HL-60 (cell line): ENCODE data around the gene RTN4.

ENCODE experiments used
- SPI1 ChIP-seq: IDR thresholded peaks from 2 replicates; pipeline ENCODE4 v1.6.1; 2012; ENCODE audit warnings: low read depth, mild to moderate bottlenecking, borderline replicate concordance
- TF ChIP-seq, protein P1 (sequence below): IDR thresholded peaks from 2 replicates; pipeline ENCODE4 v1.6.1; 2012; ENCODE audit warnings: low read depth; ENCODE audit not compliant: insufficient replicate concordance

GRCh38 chr2:54997826-54998225, 52.4 kb downstream of the RTN4 start:
- TF ChIP-seq, protein P1, sequence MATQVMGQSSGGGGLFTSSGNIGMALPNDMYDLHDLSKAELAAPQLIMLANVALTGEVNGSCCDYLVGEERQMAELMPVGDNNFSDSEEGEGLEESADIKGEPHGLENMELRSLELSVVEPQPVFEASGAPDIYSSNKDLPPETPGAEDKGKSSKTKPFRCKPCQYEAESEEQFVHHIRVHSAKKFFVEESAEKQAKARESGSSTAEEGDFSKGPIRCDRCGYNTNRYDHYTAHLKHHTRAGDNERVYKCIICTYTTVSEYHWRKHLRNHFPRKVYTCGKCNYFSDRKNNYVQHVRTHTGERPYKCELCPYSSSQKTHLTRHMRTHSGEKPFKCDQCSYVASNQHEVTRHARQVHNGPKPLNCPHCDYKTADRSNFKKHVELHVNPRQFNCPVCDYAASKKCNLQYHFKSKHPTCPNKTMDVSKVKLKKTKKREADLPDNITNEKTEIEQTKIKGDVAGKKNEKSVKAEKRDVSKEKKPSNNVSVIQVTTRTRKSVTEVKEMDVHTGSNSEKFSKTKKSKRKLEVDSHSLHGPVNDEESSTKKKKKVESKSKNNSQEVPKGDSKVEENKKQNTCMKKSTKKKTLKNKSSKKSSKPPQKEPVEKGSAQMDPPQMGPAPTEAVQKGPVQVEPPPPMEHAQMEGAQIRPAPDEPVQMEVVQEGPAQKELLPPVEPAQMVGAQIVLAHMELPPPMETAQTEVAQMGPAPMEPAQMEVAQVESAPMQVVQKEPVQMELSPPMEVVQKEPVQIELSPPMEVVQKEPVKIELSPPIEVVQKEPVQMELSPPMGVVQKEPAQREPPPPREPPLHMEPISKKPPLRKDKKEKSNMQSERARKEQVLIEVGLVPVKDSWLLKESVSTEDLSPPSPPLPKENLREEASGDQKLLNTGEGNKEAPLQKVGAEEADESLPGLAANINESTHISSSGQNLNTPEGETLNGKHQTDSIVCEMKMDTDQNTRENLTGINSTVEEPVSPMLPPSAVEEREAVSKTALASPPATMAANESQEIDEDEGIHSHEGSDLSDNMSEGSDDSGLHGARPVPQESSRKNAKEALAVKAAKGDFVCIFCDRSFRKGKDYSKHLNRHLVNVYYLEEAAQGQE: no peak
- no peak for TF ChIP-seq SPI1
